ENCODE measurements around the gene CTSW.

CTSW gene

DNA sequence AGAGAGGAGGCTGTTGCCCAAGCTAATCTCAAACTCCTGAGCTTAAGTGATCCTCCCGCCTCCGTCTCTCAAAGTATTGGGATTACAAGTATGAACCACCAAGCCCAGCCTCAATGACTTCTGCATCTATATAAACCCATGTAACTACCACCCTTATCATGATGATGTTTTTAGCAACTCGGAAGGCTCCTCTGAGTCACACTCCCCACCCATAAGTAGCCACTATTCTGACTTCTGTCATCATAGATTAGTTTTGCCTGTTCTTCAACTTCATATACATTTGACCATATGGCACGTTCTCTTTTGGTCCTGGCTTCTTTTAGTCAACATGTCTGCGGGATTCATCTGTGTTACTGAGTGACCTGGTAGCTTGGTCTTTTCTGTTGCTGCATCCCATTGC is 27.0 kb downstream of the CTSW start:
- DNase-seq, result no peak

DNA sequence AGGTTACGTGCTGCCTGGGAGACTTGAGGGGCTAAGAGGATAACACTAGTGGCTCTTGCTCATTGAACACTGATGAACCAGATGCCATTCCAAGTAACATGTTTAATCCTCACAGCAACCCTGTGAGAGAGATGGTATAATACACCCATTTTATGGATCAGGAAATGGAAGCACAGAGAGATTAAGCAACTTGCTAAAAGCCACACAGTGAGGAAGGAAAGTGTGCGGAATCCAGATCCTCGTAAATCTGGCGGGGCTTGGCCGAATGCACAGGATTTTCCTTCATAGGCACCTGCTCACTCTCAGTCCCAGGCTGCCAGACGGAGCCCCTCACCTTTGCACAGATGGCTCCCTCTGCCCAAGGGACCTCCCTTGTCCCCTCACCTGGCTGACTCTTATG is 28.2 kb downstream of the CTSW start:
- DNase-seq, result no peak

DNA sequence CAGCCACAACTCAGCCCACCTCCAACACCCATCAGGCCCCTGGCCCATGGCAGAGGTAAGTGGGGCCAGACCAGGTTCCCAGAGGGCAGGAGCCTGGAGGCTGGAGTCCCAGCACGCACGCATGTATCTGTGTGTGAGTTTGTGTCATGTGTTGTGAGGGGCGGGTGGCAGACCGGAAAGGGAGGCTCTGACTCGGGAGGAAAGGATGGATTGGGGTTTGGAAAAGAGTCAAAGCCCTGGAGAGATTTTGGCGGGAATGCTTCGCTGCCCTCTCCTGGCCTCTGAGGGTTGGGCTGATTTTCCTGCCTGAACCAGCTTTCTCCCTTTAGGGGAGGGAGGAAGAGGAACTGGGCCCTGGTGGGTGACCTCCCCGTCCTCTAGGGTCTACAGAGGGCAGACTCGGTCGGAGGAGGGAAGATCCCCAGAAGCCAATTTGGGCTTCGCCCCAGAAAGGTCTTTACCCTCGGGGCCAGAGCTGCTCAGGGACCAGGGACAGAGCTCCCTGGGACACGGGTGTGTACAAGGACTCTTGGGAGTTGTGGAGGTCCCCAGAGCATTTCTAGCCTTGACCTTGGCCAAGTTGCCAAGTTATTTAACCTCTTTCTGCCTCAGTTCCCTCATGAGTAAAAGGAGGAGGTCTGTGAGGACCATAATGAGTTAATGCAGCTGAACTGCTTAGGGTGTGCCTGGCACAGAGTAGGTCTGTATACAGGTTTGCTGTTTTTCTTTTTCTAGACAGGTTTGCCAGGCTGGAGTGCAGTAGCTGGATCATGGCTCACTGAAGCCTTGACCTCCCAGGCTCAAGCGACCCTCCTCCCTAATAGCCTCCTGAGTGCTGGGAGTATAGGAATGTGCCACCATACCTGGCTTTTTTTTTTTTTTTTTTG is 32.3 kb downstream of the CTSW start:
- DNase-seq, result no peak

DNA sequence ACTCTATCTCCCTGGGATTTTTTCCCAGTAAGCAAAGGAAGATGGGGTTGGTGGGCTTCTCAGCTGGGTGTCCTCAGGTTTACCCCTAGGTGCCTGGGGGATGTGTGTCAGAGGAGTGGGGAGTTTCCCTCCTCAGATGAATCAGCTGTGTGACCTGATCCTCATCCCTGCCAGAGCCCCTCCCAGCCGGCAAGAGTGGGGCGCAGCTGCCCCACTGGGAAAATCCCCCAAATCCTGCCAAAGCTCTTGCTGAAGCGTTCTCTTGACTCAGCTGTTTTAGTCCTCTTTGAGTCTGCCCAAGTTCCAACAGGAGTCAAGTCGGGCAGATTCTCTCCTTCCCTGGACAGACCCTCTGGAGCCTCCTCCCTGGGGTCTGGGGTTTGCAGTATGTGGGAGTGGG is 33.2 kb downstream of the CTSW start:
- no peak for DNase-seq

DNA sequence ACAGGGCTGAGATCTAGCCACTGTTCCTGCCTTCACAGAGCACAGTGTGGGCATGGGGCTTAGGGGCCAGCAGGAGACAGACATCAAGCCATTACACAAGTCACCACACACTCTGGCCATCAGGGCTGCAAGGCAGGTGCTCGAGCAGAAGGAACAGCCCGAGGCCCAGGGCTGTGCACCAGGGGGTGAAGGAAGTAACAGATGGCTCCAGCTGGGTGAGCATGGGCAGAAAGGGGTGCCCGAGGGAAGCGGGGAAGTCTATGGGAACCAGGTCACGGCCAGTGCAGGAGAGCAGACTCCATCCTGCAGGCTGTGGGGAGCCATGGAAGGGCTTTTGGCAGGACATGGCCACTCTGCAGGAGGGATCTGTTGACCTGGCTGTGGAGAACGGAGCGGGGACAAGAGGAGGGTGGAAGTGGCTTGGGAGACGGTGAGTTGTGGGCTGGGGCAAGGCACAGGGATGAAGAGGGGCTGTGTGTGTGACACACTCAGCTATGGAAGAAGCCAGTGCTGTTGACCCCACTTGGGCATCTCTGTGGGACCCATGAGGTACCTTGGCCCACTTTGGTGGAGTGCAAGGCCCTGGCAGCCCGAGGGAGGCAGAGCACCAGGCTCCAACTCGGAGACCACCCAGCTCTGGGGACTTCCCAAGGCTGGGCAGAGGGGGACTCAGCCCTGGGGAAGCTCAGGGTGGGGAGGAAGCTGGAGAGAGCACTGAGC is 35.6 kb downstream of the CTSW start:
- no peak for DNase-seq

DNA sequence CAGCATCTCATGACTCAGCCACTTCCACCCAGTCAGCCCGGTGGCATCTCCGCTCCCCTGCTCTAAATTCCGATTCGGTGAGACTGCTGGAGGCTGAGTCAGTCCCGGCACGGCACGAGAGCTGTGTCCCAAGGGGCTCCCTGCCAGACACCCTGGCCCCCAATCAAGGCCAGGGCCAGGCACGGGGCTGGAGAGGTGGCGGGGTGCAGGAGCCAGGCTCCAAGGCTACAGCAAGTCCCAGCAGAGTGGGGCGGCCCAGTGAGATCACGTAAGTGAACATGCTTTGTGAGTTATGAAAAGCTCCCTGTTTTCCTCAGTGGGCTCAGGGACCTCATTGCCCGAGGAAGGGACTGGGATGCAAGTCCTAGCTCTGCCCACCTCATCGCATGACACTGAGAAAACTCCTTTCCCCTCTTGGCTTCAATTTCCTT is 36.2 kb downstream of the CTSW start:
- DNase-seq, result peak; percentile 32

DNA sequence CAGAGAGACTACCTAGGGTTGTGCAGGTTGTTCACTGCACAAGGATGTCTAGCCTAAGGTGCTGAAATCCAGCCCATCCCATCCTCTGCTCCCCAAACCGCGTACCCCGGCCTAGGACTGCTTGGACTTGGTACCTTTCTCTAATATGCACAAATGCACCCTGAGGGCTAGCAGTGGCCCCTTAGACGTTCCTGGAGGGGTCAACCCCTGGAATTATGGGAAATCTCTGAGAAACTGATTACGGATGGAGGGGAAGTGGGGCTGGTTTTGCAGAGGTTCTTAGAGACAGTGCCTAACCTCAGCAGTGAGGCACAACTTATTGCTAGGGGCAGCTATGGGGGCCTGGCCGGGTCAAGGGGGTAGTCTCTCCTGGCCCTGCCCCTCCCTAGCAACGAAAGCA is 36.8 kb downstream of the CTSW start:
- DNase-seq, result no peak

DNA sequence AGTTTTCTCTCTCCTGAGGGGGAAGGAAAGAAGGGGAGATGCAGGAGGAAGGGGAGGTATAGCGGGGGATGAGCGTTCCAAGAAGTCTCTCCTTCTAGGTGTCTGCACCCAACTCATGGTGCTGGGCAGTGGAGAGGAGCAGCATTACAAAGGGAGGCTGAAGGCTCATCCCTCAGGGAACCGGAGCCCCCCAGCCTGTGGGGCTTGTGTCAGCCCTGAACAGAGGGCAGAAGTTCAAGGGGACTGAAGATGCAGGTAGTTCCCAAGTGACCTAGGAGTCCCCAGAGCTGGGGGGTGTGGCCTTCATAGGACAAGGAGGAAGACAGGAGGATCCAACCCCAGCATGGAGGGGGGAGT is 37.4 kb downstream of the CTSW start:
- no peak for DNase-seq

DNA sequence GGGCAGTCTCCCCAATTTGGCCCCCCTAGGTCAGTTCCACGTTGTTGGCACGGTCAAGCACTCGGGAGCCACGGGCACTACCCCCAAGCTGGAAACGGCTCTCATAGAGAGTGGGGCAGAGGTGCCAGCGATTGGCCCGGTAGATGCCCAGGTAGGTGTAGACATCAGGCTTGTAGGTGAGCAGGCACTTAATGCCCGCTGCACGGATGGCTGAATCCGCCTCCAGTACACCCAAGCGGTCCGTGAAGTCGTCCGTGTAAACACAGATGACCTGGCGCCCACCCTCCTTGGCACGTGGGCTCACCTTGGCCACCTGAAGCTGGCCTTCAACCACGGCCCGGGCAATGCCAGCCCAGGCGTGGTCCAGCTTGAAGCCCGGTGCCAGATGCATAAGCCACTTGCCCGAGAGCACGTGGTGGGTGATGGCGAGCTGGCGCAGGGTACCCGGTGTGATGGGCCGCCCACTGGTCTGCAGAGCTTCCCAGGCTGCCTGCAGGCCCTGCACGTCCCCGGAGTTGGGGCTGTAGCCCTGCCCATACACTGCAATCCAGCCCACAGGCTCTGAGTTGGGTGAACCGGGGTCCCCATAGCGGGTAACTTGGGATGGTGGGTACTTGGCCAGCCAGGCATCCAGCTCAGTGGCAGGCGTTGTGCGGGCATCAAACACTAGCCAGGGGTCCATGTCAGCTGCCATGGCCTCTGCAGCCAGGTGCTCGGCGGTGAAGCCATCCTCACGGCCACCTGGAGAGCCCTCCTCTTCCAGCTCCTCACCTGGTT is 38.0 kb downstream of the CTSW start:
- DNase-seq, result no peak

DNA sequence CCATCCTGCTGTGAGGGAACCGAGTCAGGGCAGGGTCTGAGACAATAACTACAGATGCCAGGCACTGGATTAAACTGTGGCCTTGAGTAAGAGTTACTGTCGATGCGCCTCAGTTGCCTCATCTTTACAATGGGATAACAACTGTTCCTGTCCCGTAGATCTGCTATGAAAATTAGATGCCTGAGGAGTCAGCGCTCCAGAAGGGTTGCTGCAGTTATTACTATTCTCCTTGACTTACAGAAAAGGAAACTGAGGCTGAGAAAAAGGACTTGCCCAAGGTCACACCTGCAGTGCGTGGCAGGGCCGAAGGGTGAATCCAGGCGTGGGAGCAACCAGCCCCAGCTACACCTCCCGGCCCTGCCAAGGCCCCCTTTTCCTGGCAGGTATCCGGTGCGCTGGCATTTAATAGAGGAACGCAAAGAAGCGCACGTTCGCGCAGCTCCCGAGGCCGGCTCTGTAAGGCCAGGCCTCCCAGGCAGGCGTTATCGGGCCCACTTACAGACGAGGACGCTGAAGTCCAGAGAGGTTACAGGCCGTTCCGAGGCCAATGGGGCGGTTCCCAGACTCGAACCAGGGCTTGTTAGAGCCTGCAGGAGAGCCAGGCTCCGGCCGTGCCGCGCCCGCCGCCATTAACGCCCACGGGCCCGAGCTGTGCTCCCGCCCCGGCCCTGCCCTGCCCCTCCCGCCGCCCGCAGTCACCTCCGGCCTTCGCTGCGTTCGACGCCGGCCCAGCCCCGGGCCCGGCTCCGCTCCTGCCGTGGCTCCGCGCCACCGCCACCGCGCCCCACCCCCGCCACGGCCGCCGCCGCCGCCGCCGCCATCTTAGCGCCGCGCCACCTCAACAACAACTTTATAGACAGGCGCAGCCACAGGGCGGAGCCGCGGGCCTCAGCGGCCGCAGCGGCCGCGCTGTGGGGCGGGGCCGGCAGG is 38.8 kb downstream of the CTSW start, which contains the start of gene C11orf68:
C11orf68 (minus strand) TSS at position 852 of the 930 bp plus-strand sequence; CDS start at position 821, 31 bp downstream.
- DNase-seq, result peak; percentile 56

DNA sequence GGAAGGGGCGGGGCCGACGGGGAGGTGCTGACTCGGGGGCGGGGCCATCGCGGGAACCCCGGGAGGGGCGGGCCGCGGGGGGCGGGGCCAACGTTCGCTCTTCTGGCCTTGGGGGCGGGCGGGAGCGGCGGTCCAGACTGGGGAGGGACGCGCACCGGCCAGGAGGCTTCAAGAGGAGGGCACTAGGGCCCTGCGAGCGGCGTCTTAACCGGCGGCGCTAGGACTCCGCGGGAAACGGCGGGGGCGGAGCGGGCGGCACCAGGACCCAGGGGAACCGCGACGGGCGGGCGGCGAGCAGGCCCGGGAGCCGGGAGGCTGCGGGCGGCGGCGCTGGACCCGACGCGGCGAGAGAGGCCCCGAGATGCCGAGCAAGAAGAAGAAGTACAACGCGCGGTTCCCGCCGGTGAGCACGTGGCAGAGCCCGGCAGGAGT is 39.5 kb downstream of the CTSW start, which contains the start of gene DRAP1:
DRAP1 (plus strand) TSS at position 286 of the 432 bp plus-strand sequence; CDS start at position 362, 76 bp downstream.
- peak; percentile 99 for DNase-seq

DNA sequence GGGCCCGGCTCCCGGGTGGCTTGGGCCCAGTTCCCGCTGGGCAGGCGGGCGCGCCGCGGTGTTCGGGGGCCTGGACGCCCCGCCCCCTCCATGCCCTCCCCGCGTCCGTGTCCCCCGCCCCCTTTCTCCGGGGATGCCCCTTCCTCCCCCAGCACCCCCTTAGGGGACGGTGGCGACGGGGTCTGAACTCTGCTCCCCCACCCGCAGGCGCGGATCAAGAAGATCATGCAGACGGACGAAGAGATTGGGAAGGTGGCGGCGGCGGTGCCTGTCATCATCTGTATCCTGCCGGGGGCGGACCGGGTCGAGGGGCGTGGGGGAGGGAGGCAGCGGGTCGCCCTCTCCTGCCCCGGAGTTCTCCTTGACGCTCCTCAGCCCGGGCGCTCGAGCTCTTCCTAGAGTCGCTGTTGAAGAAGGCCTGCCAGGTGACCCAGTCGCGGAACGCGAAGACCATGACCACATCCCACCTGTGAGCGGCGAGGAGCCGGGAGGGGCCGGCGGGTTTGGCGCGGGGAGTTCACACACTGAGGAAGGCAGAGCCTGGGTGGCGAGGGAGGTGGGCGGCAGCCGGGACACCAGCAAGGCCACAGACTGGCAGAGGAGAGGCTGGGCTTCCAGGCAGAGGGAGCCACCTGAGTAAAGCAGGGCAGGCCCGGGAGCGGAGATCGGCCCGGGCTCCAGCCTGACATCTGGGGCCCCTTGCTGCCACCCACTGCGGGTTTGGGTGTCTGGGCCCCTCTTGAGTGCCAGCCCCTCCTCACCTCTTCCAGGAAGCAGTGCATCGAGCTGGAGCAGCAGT is 40.1 kb downstream of the CTSW start:
- peak; percentile 68 for DNase-seq

DNA sequence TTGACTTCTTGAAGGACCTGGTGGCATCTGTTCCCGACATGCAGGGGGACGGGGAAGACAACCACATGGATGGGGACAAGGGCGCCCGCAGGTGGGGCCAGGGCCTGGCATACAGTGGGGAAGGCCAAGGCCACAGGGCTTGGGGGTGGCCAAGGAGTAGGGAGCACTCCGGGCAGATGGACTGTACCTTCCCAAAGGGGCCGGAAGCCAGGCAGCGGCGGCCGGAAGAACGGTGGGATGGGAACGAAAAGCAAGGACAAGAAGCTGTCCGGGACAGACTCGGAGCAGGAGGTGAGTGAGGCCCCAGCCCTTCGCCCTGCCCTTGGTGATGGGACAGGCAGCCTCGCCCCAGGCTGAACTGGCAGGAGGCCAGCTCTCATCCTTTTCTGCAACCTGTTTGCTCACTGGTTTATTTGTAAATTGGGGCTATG is 40.8 kb downstream of the CTSW start:
- DNase-seq, result no peak

DNA sequence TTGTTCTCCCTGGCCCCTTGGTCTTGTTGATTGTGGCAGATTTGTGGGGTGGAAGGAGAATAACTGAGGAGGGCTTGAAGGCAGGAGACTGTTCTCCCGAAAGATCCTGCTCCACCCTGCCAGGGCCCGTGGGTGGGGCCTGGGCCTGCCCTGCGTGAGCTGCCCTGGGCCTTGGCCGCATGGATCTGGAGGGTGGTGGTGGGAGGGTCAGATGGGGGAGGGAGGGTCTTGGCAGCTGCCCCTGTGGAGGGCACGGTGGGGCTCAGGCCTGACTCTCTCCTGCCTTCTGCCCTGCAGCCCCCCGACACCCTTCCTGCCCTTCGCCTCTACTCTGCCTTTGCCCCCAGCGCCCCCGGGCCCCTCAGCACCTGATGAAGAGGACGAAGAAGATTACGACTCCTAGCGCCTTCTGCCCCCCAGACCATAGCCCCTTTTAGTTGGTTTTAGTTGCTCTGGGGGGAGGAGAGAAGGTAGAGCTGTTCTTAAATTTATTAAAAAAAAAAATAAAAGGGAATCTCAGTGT is 41.5 kb downstream of the CTSW start:
- DNase-seq, result no peak

DNA sequence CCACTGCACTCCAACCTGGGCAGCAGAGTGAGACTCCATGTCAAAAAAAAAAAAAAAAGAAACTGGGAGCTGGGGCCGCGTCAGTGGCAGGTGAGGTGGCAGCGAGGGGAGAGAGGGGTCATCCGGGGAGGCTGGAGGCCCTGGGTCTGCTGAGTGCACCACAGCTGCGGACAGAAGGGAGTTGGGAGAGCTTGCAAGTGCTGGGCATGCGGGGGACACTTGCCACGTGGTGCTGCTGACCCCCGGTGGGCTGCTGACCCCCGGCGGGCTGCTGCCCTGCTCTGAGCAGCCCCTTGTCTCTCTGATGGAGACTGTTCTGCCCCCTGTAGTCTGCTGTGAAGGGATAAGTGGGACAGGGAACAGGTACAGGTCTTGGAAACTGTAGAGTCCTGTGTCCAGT is 42.2 kb downstream of the CTSW start:
- no peak for DNase-seq

DNA sequence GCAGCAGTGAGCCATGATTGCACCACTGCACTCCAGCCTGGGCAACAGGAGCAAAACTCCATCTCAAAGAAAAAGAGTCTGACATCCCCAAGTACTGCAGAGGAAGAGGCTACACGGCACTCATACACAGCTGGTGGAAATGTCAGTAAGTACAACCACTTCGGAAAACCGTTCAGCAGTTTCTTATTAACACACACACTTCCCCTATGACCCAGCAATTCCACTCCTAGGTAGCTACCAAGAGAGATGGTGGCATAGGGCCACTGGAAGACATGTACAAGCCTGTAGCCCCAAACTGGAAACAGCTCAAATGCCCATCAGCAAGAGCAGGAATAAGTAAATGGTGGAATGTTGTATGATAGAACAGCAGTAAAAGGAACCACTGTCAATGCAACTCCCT is 42.9 kb downstream of the CTSW start:
- DNase-seq, result no peak

DNA sequence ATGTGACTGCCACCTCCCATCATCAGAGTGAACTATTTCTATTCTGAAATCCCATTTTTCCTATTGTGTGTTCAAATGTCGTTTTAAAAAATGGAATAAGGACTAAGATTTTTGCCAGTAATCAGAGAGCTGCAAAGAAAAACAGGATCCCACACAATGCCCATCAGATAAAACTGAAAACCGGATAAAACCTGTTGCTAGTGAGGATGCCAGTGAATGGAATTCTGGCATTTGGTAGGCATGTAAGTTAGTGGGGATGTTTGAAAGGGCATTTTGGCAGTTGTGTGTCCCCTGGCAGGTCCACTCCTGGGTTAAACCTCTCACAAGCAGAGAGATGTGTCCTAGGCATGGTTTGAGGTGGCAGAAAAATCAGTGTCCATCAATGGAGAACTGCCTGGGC is 45.8 kb downstream of the CTSW start:
- no peak for DNase-seq

DNA sequence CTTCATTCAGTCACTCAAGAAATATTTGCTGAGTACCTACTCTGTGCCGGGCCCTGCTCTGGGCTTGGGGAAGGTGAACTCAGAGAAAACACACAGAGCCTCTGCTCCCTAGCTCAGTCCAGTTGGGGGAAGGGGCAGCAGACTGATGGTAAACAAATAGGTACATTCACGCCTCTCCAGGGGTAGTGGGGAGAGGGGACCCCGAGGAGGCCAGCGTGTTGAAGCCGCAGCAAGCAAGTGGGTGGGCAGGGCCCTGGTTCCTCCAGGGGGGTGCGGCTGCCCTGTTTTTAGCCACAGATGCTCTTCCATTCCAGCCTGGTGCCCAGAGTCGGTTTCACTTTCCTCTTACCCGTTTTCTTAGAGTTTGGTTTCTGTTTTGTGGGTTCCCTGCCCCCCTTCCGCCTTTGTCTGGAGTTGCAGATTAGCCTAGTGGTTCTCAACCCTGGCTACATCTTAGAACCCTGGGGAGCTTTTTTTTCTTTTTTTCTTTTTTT is 48.3 kb downstream of the CTSW start:
- peak; percentile 90 for DNase-seq

DNA sequence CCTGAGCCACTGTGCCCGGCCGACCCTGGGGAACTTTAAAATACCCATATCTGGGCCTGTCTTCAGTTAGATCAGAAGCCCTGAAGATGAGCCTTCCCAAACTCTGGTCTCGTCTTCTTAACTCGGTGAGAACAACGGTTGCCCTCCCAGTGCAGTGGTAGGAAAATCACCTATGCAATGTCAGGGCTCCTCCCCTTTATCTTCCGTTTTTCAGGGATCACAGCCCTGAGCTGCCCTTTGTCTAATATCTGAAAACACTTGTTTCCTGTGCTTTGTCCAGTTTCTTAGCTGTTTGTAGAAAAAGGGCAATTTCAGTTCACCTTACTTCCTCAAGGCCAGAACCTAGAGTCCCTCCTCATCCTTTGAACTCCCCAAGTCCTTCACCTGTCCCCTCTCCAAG is 49.0 kb downstream of the CTSW start:
- DNase-seq, result no peak

DNA sequence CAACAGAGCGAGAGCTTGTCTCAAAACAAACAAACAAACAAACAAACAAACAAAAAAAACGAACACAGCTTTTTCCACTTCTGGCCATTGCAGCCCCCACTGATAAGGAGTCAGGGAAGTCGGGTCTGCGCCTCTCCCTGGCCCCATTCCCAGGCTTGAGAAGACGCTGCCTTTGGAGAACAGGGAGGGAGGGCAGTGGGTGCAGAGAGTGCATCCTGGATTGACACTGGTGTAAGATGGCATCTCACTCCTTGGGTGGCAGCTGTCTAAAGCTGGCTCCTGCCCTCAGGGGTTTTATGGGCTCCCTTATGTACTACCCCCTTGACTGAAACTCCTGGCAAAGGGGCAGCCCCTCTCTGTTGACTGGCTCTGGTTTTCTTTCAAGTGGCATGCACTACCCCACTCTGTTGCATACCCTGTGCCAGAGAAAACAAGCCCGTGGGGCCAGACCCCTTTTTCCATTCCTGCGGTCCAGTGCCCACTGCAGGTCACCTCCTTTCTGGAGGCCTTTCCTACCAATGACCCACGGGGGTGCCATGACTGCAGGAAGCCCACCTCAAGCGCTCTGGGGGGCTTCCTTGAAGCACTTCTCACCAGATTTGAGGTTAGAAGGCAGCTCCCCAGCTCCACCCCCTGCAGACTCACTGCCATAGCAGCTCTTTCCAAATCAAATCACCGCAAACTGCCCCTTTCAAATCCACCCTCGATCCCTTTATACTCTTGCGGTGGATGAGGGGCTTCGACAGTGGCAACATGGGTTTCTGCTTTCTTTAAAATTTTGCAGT is 52.3 kb downstream of the CTSW start:
- no peak for DNase-seq

Data from CD4-positive, alpha-beta T cell treated with Interleukin-6 for 4 hours (primary cell).